Parathyroid adenoma (tissue), 2 donors: Measurements from ENCODE around the gene TMEM108.

ENCODE experiments used
- H2AFZ ChIP-seq: fragments of 300-600 bp; sonication (generic); one replicate; pipeline ENCODE4 v1.7.0; 2017; ENCODE audit warnings: antibody characterized with exemption, mild to moderate bottlenecking
- H3K27ac ChIP-seq: fragments of 300-600 bp; sonication (generic); one replicate; pipeline ENCODE4 v1.7.0; 2017
- H3K27me3 ChIP-seq: fragments of 300-600 bp; sonication (generic); one replicate; pipeline ENCODE4 v1.7.0; 2017; ENCODE audit warnings: low read length; ENCODE audit not compliant: control insufficient read depth, insufficient read depth
- H3K36me3 ChIP-seq: fragments of 300-600 bp; sonication (generic); one replicate; pipeline ENCODE4 v1.7.0; 2017; ENCODE audit warnings: low read length; ENCODE audit not compliant: control insufficient read depth, insufficient read depth
- H3K4me1 ChIP-seq: fragments of 300-600 bp; sonication (generic); one replicate; pipeline ENCODE4 v1.7.0; 2017; ENCODE audit warnings: control low read depth
- H3K4me2 ChIP-seq: fragments of 300-600 bp; sonication (generic); one replicate; pipeline ENCODE4 v1.7.0; 2017; ENCODE audit warnings: low read length
- H3K4me3 ChIP-seq: fragments of 300-600 bp; sonication (generic); one replicate; pipeline ENCODE4 v1.7.0; 2017; ENCODE audit warnings: low read depth, low read length
- H3K79me2 ChIP-seq: fragments of 300-600 bp; sonication (generic); one replicate; pipeline ENCODE4 v1.7.0; 2017; ENCODE audit warnings: control low read depth
- H3K9ac ChIP-seq: fragments of 300-600 bp; sonication (generic); one replicate; pipeline ENCODE4 v1.7.0; 2017; ENCODE audit warnings: mild to moderate bottlenecking
- H3K9me3 ChIP-seq: fragments of 300-600 bp; sonication (generic); one replicate; pipeline ENCODE4 v1.7.0; 2017; ENCODE audit warnings: low read length; ENCODE audit not compliant: control insufficient read depth
- CTCF ChIP-seq: fragments of 300-600 bp; sonication (generic); IDR thresholded peaks from one replicate; pipeline ENCODE4 v1.7.0; 2017; ENCODE audit warnings: antibody characterized with exemption, mild to moderate bottlenecking
- donor health status: primary hyperparathyroidism.

Gene TMEM108

GRCh38 chr3:133262333-133262732 lies 224.1 kb downstream of the TMEM108 start:
- Histone ChIP-seq H3K9ac (no peak overlapping the region), H3K27me3 (no peaks in the 10 kb centered on the region), H2AFZ (no peak overlapping the region), H3K27ac (no peak overlapping the region), H3K4me3 (no peak overlapping the region), H3K4me2 (no peak overlapping the region), H3K4me1 (no peaks in the 10 kb centered on the region), H3K9me3 (no peaks in the 10 kb centered on the region), H3K79me2 (no peaks in the 10 kb centered on the region), H3K36me3 (no peaks in the 10 kb centered on the region)
- no peak for TF ChIP-seq CTCF

- no peak overlapping the region for H3K4me3 ChIP-seq
- H3K79me2 ChIP-seq: no peaks in the 10 kb centered on the region
- no peaks in the 10 kb centered on the region for H3K9me3 ChIP-seq
- no peak overlapping the region for H3K27ac ChIP-seq
- no peak overlapping the region for H3K4me2 ChIP-seq
- H3K4me1 ChIP-seq: no peaks in the 10 kb centered on the region
- no peaks in the 10 kb centered on the region for H3K27me3 ChIP-seq
- H2AFZ ChIP-seq: no peak overlapping the region
- no peak for TF ChIP-seq CTCF
- H3K9ac ChIP-seq: no peak overlapping the region
- H3K36me3 ChIP-seq: no peaks in the 10 kb centered on the region
These were observed 226.7 kb downstream of the TMEM108 start for GRCh38 chr3:133264920-133265319.

DNA sequence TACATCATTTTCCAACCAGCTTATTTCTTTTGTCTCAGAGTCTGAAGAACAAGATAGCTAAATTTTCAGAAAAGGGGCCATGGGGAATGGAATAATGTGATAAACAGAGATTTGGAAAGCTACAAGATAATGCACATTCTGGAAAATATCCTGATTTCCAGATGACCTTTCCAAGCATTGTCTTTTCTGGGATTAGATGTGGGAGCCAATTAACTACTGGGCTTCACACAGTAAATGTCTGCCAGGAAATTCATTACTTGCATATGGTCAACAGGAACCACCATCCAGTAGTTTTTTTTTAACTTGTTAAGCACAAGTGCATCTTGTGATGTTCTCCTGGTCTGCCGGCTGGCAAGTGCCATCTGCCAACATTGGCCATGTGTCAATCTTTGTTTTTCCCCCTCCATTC lies 230.5 kb downstream of the TMEM108 start:
- Histone ChIP-seq H3K27ac (no peak overlapping the region), H3K4me3 (no peak overlapping the region), H3K36me3 (no peaks in the 10 kb centered on the region), H2AFZ (no peak overlapping the region), H3K4me2 (no peak overlapping the region), H3K79me2 (no peaks in the 10 kb centered on the region), H3K4me1 (no peaks in the 10 kb centered on the region), H3K9me3 (no peaks in the 10 kb centered on the region), H3K9ac (no peak overlapping the region), H3K27me3 (no peaks in the 10 kb centered on the region)
- TF ChIP-seq CTCF: no peak

DNA sequence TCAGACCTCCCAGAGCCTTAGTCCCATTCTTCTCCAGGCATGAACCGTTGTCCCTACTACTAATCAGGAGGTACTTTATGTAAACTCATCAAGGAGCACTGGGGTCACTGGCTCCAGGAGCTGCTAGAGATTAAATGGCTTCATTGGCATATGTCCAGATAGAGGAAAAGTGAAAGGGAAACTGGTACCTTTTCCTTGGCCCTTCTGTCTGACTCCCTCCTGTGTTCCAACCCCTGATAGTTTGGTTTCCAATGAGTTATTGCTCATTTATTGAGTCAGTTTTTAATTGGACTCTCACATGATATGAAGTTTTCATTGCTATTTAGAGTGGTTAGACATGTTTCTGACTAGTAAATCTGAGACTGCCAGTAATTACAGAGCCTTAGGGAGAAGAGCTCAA lies 231.2 kb downstream of the TMEM108 start:
- H3K36me3 ChIP-seq: no peaks in the 10 kb centered on the region
- no peaks in the 10 kb centered on the region for H3K9me3 ChIP-seq
- H3K4me1 ChIP-seq: no peaks in the 10 kb centered on the region
- no peak for TF ChIP-seq CTCF
- H3K4me2 ChIP-seq: no peak overlapping the region
- no peaks in the 10 kb centered on the region for H3K79me2 ChIP-seq
- H3K4me3 ChIP-seq: no peak overlapping the region
- H3K9ac ChIP-seq: no peak overlapping the region
- no peaks in the 10 kb centered on the region for H3K27me3 ChIP-seq
- no peak overlapping the region for H2AFZ ChIP-seq
- H3K27ac ChIP-seq: no peak overlapping the region

GRCh38 chr3:133270631-133271030 lies 232.4 kb downstream of the TMEM108 start:
- Histone ChIP-seq H3K4me3 (no peak overlapping the region), H3K4me2 (no peak overlapping the region), H3K9me3 (no peaks in the 10 kb centered on the region), H3K4me1 (no peaks in the 10 kb centered on the region), H3K27me3 (no peaks in the 10 kb centered on the region), H3K27ac (no peak overlapping the region), H3K36me3 (no peaks in the 10 kb centered on the region), H2AFZ (no peak overlapping the region), H3K79me2 (no peaks in the 10 kb centered on the region), H3K9ac (no peak overlapping the region)
- TF ChIP-seq CTCF: no peak
